ENCODE results near the gene MLIP. TPM values are rescaled to one million over a fixed set of nuclear protein-coding genes. Genes with fewer than 3 reads are reported as not detected.

The MLIP gene
- total RNA-seq, 1 experiment from 2014 or later: 0.59 TPM

GRCh38 chr6:54093326-54093948 is 17.8 kb upstream of the MLIP start:
- no peak overlapping the region for H2AFZ ChIP-seq (ENCODE audit: low read depth, low read length, poor library complexity, severe bottlenecking)
- H3K27ac ChIP-seq (ENCODE audit: low read depth, low read length): no peak overlapping the region
- ChIA-PET POLR2A (no interaction called here), CTCF (no interaction called here), RAD21 (ENCODE audit: low non-redundant PET in 1 of 2, low total read pairs in 2 of 2, uncharacterized antibody in 2 of 2, unreplicated experiment in 2 of 2) (no interaction called here)
- H3K36me3 ChIP-seq (ENCODE audit: control insufficient read depth in 1 of 2, insufficient read depth in 2 of 2, low read length in 2 of 2): no peaks in the 10 kb centered on the region
- TF ChIP-seq ELF1 (IDR thresholded peaks at IDR 0.05; ENCODE audit: borderline replicate concordance, low read depth) (no peak), JUND (IDR thresholded peaks at IDR 0.05) (no peak), CBX3 (IDR thresholded peaks at IDR 0.05; ENCODE audit: low read depth) (no peak), EGR1 (IDR thresholded peaks at IDR 0.05; ENCODE audit: low read depth) (no peak), SIN3A (IDR thresholded peaks at IDR 0.05; ENCODE audit: low read depth) (no peak), CEBPB (IDR thresholded peaks at IDR 0.05; ENCODE audit: low read depth) (no peak), ZNF274 (IDR thresholded peaks at IDR 0.05; ENCODE audit: low read depth, low read length) (no peak), MAX (IDR thresholded peaks at IDR 0.05) (no peak)
- H3K9ac ChIP-seq (ENCODE audit: low read length): no peak overlapping the region
- no peak for DNase-seq (ENCODE audit: low read depth, low spot score)
- no peaks in the 10 kb centered on the region for H4K20me1 ChIP-seq (ENCODE audit: insufficient read depth)
- no peak for ATAC-seq
- H3K79me2 ChIP-seq (ENCODE audit: insufficient read depth, low read length): no peaks in the 10 kb centered on the region
- no peaks in the 10 kb centered on the region for H3K27me3 ChIP-seq (ENCODE audit: insufficient read depth, low read length)
- no TSS peak for BruUV-seq (replicated peaks)
- no peaks in the 10 kb centered on the region for H3K9me3 ChIP-seq (ENCODE audit: control insufficient read depth in 1 of 2, insufficient read depth in 1 of 2, low read depth in 1 of 2, low read length in 2 of 2)
- intact Hi-C loops (cut with micrococcal nuclease): no loop called here
- H3K9me2 ChIP-seq (ENCODE audit: insufficient read depth): no peaks in the 10 kb centered on the region
- H3K4me2 ChIP-seq (ENCODE audit: low read length): no peak overlapping the region
- H3K4me1 ChIP-seq (ENCODE audit: control insufficient read depth in 1 of 2, insufficient read depth in 2 of 2, low read length in 2 of 2): no peaks in the 10 kb centered on the region
- H3K4me3 ChIP-seq (replicated peaks in 1 of 2; ENCODE audit: low read depth in 1 of 2, low read length in 2 of 2): no peak overlapping the region

- Histone ChIP-seq H3K36me3 (ENCODE audit: control insufficient read depth in 1 of 2, insufficient read depth in 2 of 2, low read length in 2 of 2) (no peaks in the 10 kb centered on the region), H4K20me1 (ENCODE audit: insufficient read depth) (no peaks in the 10 kb centered on the region), H3K4me2 (ENCODE audit: low read length) (no peak overlapping the region), H3K9me3 (ENCODE audit: control insufficient read depth in 1 of 2, insufficient read depth in 1 of 2, low read depth in 1 of 2, low read length in 2 of 2) (no peaks in the 10 kb centered on the region), H3K27me3 (ENCODE audit: insufficient read depth, low read length) (no peaks in the 10 kb centered on the region), H3K4me1 (ENCODE audit: control insufficient read depth in 1 of 2, insufficient read depth in 2 of 2, low read length in 2 of 2) (no peaks in the 10 kb centered on the region), H2AFZ (ENCODE audit: low read depth, low read length, poor library complexity, severe bottlenecking) (no peak overlapping the region), H3K27ac (ENCODE audit: low read depth, low read length) (no peak overlapping the region), H3K9ac (ENCODE audit: low read length) (no peak overlapping the region), H3K4me3 (replicated peaks in 1 of 2; ENCODE audit: low read depth in 1 of 2, low read length in 2 of 2) (no peak overlapping the region), H3K9me2 (ENCODE audit: insufficient read depth) (no peaks in the 10 kb centered on the region), H3K79me2 (ENCODE audit: insufficient read depth, low read length) (no peaks in the 10 kb centered on the region)
- no TSS peak for BruUV-seq (replicated peaks)
- ATAC-seq: no peak
- CTCF ChIA-PET: no interaction called here
- TF ChIP-seq CTCF (IDR thresholded peaks at IDR 0.05 in 2 of 3, conservative IDR thresholded peaks at IDR 0.05 in 1 of 3; ENCODE audit: borderline replicate concordance in 1 of 3, insufficient read depth in 1 of 3, low read depth in 2 of 3, low read length in 2 of 3) (no peak), RAD21 (IDR thresholded peaks at IDR 0.05; ENCODE audit: low read depth) (no peak)
- intact Hi-C loops (cut with micrococcal nuclease): no loop called here
- POLR2A ChIA-PET: no interaction called here
- DNase-seq (ENCODE audit: low read depth, low spot score): no peak
- RAD21 ChIA-PET (ENCODE audit: low non-redundant PET in 1 of 2, low total read pairs in 2 of 2, uncharacterized antibody in 2 of 2, unreplicated experiment in 2 of 2): no interaction called here
Measured at GRCh38 chr6:54094293-54094692, 16.9 kb upstream of the MLIP start.

Measured in HCT116 (cell line).